KMS-11 (cell line): Measurements from ENCODE around the gene ATP6V0E2.

Source experiments
- H2AFZ ChIP-seq: fragments of 200-600 bp; sonication (generic); 2 replicates; pipeline ENCODE4 v1.6.1; 2016; ENCODE audit warnings: antibody characterized with exemption, mixed run types, low read depth
- H3K27ac ChIP-seq: fragments of 200-600 bp; sonication (generic); 2 replicates; pipeline ENCODE4 v1.6.1; 2016; ENCODE audit warnings: mild to moderate bottlenecking, mixed run types
- H3K27me3 ChIP-seq: fragments of 200-600 bp; sonication (generic); 2 replicates; pipeline ENCODE4 v1.6.1; 2017; ENCODE audit warnings: mild to moderate bottlenecking, low read depth, mixed run types, moderate library complexity; ENCODE audit not compliant: insufficient read depth
- H3K36me3 ChIP-seq: fragments of 200-600 bp; sonication (generic); 2 replicates; pipeline ENCODE4 v1.6.1; 2017; ENCODE audit warnings: mild to moderate bottlenecking, mixed run types; ENCODE audit not compliant: insufficient read depth
- H3K4me1 ChIP-seq: fragments of 200-600 bp; sonication (generic); 2 replicates; pipeline ENCODE4 v1.6.1; 2016; ENCODE audit warnings: mild to moderate bottlenecking, low read depth, mixed run types; ENCODE audit not compliant: poor library complexity, severe bottlenecking
- H3K4me2 ChIP-seq: fragments of 200-600 bp; sonication (generic); 2 replicates; pipeline ENCODE4 v1.7.0; 2016; ENCODE audit warnings: mild to moderate bottlenecking, mixed run types
- H3K4me3 ChIP-seq: fragments of 200-600 bp; sonication (generic); IDR thresholded peaks from 2 replicates; pipeline ENCODE4 v1.6.1; 2017; ENCODE audit warnings: low read depth, low read length, mixed read lengths; ENCODE audit not compliant: insufficient read depth
- H3K79me2 ChIP-seq: fragments of 200-600 bp; sonication (generic); 2 replicates; pipeline ENCODE4 v1.6.1; 2016; ENCODE audit warnings: low read depth, mixed run types; ENCODE audit not compliant: insufficient read depth
- H3K9ac ChIP-seq: fragments of 200-600 bp; sonication (generic); 2 replicates; pipeline ENCODE4 v1.6.1; 2016; ENCODE audit warnings: mild to moderate bottlenecking, mixed run types
- H4K20me1 ChIP-seq: fragments of 200-600 bp; sonication (generic); 2 replicates; pipeline ENCODE4 v1.6.1; 2016; ENCODE audit warnings: mild to moderate bottlenecking, mixed run types; ENCODE audit not compliant: insufficient read depth
- CTCF ChIP-seq: fragments of 200-600 bp; sonication (generic); conservative IDR thresholded peaks from 2 replicates; pipeline ENCODE4 v1.6.1; 2017; ENCODE audit warnings: low read depth, mild to moderate bottlenecking, antibody characterized with exemption, low read length, moderate library complexity, mixed read lengths

The ATP6V0E2 gene

GRCh38 chr7:149863500-149863899, 10.3 kb upstream of the ATP6V0E2 start:
- no peak overlapping the region for H3K27ac ChIP-seq

DNA sequence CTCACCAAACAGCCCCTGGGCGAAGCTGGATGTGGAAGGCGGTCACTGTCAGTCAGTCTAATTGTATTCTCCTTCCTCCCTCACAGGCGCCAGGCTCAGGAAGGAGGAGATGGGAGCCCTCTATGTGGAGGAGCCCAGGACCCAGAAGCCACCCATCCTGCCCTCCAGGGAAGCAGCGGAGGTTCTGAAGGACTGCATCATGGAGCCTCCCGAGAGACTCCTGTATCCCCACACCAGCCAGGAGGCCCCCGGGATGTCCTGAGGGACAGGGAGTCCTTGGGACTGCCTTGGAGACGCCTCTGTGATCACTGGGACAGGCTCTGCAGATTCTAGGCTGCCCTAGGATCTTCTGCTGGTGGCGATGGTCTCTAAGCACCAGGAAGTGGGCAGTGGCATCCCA, 9.7 kb upstream of the ATP6V0E2 start:
- no peak for TF ChIP-seq CTCF
- H3K27ac ChIP-seq, result no peak overlapping the region
- no peak overlapping the region for H2AFZ ChIP-seq
- H4K20me1 ChIP-seq, result no peaks in the 10 kb centered on the region
- H3K4me3 ChIP-seq, result no peak overlapping the region
- H3K27me3 ChIP-seq, result no peaks in the 10 kb centered on the region
- H3K79me2 ChIP-seq, result no peaks in the 10 kb centered on the region
- H3K4me1 ChIP-seq, result no peaks in the 10 kb centered on the region
- no peaks in the 10 kb centered on the region for H3K36me3 ChIP-seq
- H3K4me2 ChIP-seq, result no peak overlapping the region
- no peak overlapping the region for H3K9ac ChIP-seq

More at GRCh38 chr7:149863500-149863899, 10.3 kb upstream of the ATP6V0E2 start:
- Histone ChIP-seq H3K9ac (no peak overlapping the region), H3K79me2 (no peaks in the 10 kb centered on the region), H3K27me3 (no peaks in the 10 kb centered on the region), H3K4me3 (no peak overlapping the region), H3K4me1 (no peaks in the 10 kb centered on the region), H2AFZ (no peak overlapping the region), H3K36me3 (no peaks in the 10 kb centered on the region), H3K4me2 (no peak overlapping the region), H4K20me1 (no peaks in the 10 kb centered on the region)
- no peak for TF ChIP-seq CTCF

DNA sequence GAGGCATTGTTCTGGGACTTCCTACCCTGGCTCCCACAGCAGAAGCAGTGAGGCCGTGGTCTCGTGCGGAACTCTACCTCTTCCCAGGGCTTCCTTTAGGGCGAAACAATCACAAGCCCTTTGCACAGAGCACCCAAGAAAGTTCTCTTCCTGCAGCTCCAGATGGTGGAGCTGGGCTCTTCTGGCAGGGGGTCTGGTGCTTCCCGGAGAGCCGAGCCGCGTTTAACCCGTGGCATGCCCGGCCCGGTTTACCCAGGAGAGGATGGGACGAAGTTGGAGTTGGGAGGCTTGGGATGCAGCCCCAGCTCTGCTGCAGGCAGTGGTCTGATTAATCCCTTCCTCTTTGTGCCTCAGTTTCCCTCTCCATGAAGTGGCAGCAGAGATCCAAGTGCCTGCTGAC, 9.0 kb upstream of the ATP6V0E2 start:
- no peak for TF ChIP-seq CTCF

DNA sequence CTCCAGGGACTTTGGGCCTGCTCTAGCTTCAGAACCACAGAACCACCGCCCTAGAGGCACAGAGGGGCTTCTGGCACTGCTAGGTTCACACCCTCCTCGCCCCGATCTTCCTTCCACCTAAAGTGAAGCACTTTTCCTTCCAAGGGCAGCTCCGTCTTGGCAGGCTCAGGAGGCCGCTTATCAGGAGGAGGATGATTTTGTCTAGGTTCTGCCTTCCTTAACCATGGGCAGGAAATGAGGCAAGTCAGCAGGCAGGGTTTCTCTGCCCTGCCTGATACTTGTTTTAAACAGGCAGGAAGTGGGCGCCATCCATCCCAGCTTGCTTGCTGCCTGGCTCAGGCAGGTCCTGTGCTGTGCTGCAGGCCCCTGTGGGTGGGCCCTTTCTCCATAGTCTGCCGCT, 8.3 kb upstream of the ATP6V0E2 start:
- H3K27ac ChIP-seq, result no peak overlapping the region
- no peaks in the 10 kb centered on the region for H3K36me3 ChIP-seq
- H3K4me2 ChIP-seq, result no peak overlapping the region
- H2AFZ ChIP-seq, result no peak overlapping the region
- TF ChIP-seq CTCF, result no peak
- no peak overlapping the region for H3K9ac ChIP-seq
- no peaks in the 10 kb centered on the region for H3K4me1 ChIP-seq
- H4K20me1 ChIP-seq, result no peaks in the 10 kb centered on the region
- no peaks in the 10 kb centered on the region for H3K27me3 ChIP-seq
- no peaks in the 10 kb centered on the region for H3K79me2 ChIP-seq
- H3K4me3 ChIP-seq, result no peak overlapping the region

More for the DNA sequence above, 9.0 kb upstream of the ATP6V0E2 start:
- Histone ChIP-seq H3K4me3 (no peak overlapping the region), H3K4me2 (no peak overlapping the region), H2AFZ (no peak overlapping the region), H3K79me2 (no peaks in the 10 kb centered on the region), H3K36me3 (no peaks in the 10 kb centered on the region), H3K4me1 (no peaks in the 10 kb centered on the region), H3K27ac (no peak overlapping the region), H3K27me3 (no peaks in the 10 kb centered on the region), H3K9ac (no peak overlapping the region), H4K20me1 (no peaks in the 10 kb centered on the region)
